Neural progenitor cell (in vitro differentiated cells): ENCODE results near the gene RNGTT.

Source experiments
- CTCF ChIP-seq: fragments of 200-600 bp; sonication (generic); IDR thresholded peaks from 2 replicates; pipeline ENCODE4 v1.5.1; 2017; ENCODE audit warnings: antibody characterized with exemption, mild to moderate bottlenecking
- EZH2 ChIP-seq: fragments of 200-600 bp; sonication (generic); IDR thresholded peaks from 2 replicates; pipeline ENCODE4 v1.6.1; 2017; ENCODE audit warnings: antibody characterized with exemption, mild to moderate bottlenecking, moderate library complexity
- EZH2phosphoT487 ChIP-seq: fragments of 200-600 bp; sonication (generic); IDR thresholded peaks from 2 replicates; pipeline ENCODE4 v1.6.1; 2017; ENCODE audit warnings: antibody characterized with exemption

- TF ChIP-seq EZH2 (no peak), CTCF (no peak), EZH2phosphoT487 (no peak)
Observed at GRCh38 chr6:88953550-88954386, 9.7 kb downstream of the RNGTT start.
